SH-SY5Y (cell line): ENCODE results near the gene DUOX1.

ENCODE experiments used
- GATA2 ChIP-seq: IDR thresholded peaks from 2 replicates; pipeline ENCODE4 v1.6.1; 2011; ENCODE audit warnings: mild to moderate bottlenecking, low read depth, low read length
- GATA3 ChIP-seq: IDR thresholded peaks from 2 replicates; pipeline ENCODE4 v1.6.1; 2011; ENCODE audit warnings: low read depth, mild to moderate bottlenecking, low read length, moderate library complexity

DNA sequence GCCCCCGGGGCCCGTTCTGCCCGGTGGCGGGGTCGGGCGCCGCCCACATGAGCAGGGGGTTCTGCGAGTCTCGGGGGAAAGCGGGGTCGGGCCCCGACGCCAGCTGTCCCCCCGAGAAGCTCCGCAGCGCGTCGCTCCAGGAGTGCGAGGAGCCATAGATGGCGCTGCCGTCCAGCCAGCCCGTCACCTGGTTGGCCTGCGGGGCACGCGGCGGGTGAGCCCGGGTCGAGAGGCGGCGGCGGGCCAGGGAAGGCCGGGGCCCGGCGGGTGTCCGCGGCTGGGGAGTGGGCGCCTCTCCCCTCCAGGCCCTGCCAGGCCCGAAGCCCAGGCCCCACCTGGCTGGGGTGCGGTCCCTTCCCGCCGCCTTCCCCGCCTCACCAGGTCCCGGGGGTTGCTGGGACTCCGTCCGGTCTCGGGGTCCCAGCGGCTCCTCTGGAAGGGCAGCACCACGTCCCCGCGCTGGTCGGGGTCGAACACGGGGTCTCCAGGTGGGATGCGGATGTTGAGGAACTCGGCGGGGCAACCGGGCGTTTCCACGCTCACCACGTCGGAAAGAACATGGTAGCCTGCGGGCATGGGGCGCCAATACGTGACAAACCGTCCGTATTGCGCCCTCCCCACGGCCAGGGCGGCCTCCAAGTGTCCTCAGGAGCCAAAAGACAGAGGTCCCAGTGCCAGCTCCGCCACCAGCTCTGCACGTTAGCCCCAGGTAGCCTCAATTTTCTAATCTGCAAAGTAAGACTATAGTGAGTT is 18.2 kb upstream of the DUOX1 start:
- TF ChIP-seq GATA2 (no peak), GATA3 (no peak)
